H1 (cell line): ENCODE data around the gene SOST. TPM values are rescaled to one million over a fixed set of nuclear protein-coding genes. Genes with fewer than 3 reads are reported as not detected.

Experiments used
- CTCF ChIA-PET: fragments of 300-600 bp; sonication (Branson Sonifier 250); formaldehyde crosslinking; loops from one replicate; lab custom pipeline; 2021; ENCODE audit not compliant: partially characterized antibody; lab: Charles Lee
- POLR2A ChIA-PET: fragments of 300-600 bp; sonication (Branson Sonifier 250); formaldehyde crosslinking; loops from one replicate; lab custom pipeline; 2021; ENCODE audit warnings: inconsistent platforms; ENCODE audit not compliant: partially characterized antibody; lab: Charles Lee
- DNase-seq, 2 experiments: peaks; one replicate each; pipeline versions ENCODE4 v3.0.0 to v3.0.0-alpha.2; 2010 to 2022; ENCODE audit warnings: low spot score in 2 of 2, low read depth in 1 of 2, mixed read lengths in 1 of 2
- FAIRE-seq: peaks from 2 replicates; lab custom pipeline; 2011; peaks lifted over from hg19 to GRCh38; lab: Jason Lieb, UNC
- H2AFZ ChIP-seq: 2 replicates; pipeline ENCODE4 v1.8.1; 2012; ENCODE audit warnings: low read length, inconsistent platforms
- H2AK5ac ChIP-seq: 2 replicates; pipeline ENCODE4 v1.6.1; 2013; ENCODE audit warnings: low read depth, low read length
- H2BK120ac ChIP-seq: replicated peaks from 2 replicates; pipeline ENCODE3; 2013; ENCODE audit warnings: low read depth, low read length, inconsistent platforms
- H2BK12ac ChIP-seq: 2 replicates; pipeline ENCODE4 v1.6.1; 2013; ENCODE audit warnings: low read depth, low read length
- H2BK15ac ChIP-seq: 2 replicates; pipeline ENCODE4 v1.6.1; 2013; ENCODE audit warnings: low read length
- H2BK20ac ChIP-seq: 2 replicates; pipeline ENCODE4 v1.6.1; 2013; ENCODE audit warnings: low read length
- H2BK5ac ChIP-seq: 2 replicates; pipeline ENCODE4 v1.6.1; 2013; ENCODE audit warnings: low read depth, low read length
- H3K14ac ChIP-seq: 2 replicates; pipeline ENCODE4 v1.6.1; 2013; ENCODE audit warnings: inconsistent platforms; ENCODE audit not compliant: insufficient read length
- H3K18ac ChIP-seq: 2 replicates; pipeline ENCODE4 v1.6.1; 2013; ENCODE audit warnings: low read length; ENCODE audit errors: extremely low read depth
- H3K23ac ChIP-seq: 2 replicates; pipeline ENCODE4 v1.6.1; 2013; ENCODE audit warnings: inconsistent platforms; ENCODE audit not compliant: insufficient read length
- H3K23me2 ChIP-seq: 2 replicates; pipeline ENCODE4 v1.6.1; 2013; ENCODE audit warnings: low read depth, low read length
- H3K27ac ChIP-seq: 2 replicates; pipeline ENCODE4 v1.6.1; 2011; ENCODE audit warnings: low read depth, low read length, inconsistent platforms
- H3K27me3 ChIP-seq, 4 experiments: replicated peaks in 1 of 4; 1 replicate in 1 of 4; 2 replicates in 3 of 4; pipeline versions ENCODE4 v1.6.1 to v1.8.1; 2011 to 2013; ENCODE audit warnings: low read length in 3 of 4, mild to moderate bottlenecking in 3 of 4, inconsistent platforms in 2 of 4, mixed read lengths in 2 of 4, moderate library complexity in 1 of 4; ENCODE audit not compliant: control insufficient read depth in 3 of 4, insufficient read depth in 3 of 4; ENCODE audit errors: extremely low read depth in 1 of 4
- H3K36me3 ChIP-seq, 4 experiments: 2 replicates each; pipeline versions ENCODE4 v1.6.1 to v1.8.1; 2011 to 2013; ENCODE audit warnings: mild to moderate bottlenecking in 4 of 4, low read length in 3 of 4, moderate library complexity in 2 of 4, control low read depth in 1 of 4, inconsistent platforms in 1 of 4; ENCODE audit not compliant: insufficient read depth in 4 of 4, control insufficient read depth in 2 of 4
- H3K4ac ChIP-seq: replicated peaks from 2 replicates; pipeline ENCODE3; 2013; ENCODE audit warnings: low read length, low read depth, mixed read lengths, inconsistent platforms; ENCODE audit not compliant: insufficient read length
- H3K4me1 ChIP-seq, 4 experiments: replicated peaks in 1 of 4; 1 replicate in 1 of 4; 2 replicates in 3 of 4; pipeline versions ENCODE4 v1.6.1 to v1.8.1; 2011 to 2013; ENCODE audit warnings: low read length in 3 of 4, inconsistent platforms in 2 of 4, mixed read lengths in 1 of 4; ENCODE audit not compliant: insufficient read depth in 4 of 4, control insufficient read depth in 3 of 4
- H3K4me2 ChIP-seq, 2 experiments: 2 replicates each; pipeline versions ENCODE4 v1.6.1 to v1.8.1; 2011 to 2013; ENCODE audit warnings: low read depth in 2 of 2, low read length in 2 of 2, control low read depth in 1 of 2, inconsistent platforms in 1 of 2, mild to moderate bottlenecking in 1 of 2; ENCODE audit not compliant: insufficient read depth in 1 of 2
- H3K4me3 ChIP-seq, 4 experiments: fragments of 200-600, 300-600 bp in 1 of 4; sonication (generic), shearing (Covaris generic), sonication (Bioruptor Twin) in 1 of 4; 2 replicates each; pipeline versions ENCODE4 v1.5.1 to v1.8.1; 2011 to 2016; ENCODE audit warnings: low read length in 4 of 4, low read depth in 3 of 4, control low read depth in 2 of 4, inconsistent platforms in 2 of 4, mild to moderate bottlenecking in 2 of 4, mixed read lengths in 1 of 4, moderate library complexity in 1 of 4; ENCODE audit not compliant: insufficient read depth in 2 of 4; ENCODE audit errors: extremely low read depth in 1 of 4
- H3K56ac ChIP-seq: replicated peaks from 2 replicates; pipeline ENCODE3; 2013; ENCODE audit warnings: low read depth, mild to moderate bottlenecking, mixed read lengths, low read length, inconsistent platforms; ENCODE audit not compliant: insufficient read length
- H3K79me1 ChIP-seq: 2 replicates; pipeline ENCODE4 v1.6.1; 2013; ENCODE audit warnings: low read depth, low read length, control low read depth
- H3K79me2 ChIP-seq, 2 experiments: 2 replicates each; pipeline versions ENCODE4 v1.6.1 to v1.8.1; 2012 to 2013; ENCODE audit warnings: low read length in 2 of 2, mild to moderate bottlenecking in 2 of 2, inconsistent platforms in 1 of 2; ENCODE audit not compliant: insufficient read depth in 2 of 2, control insufficient read depth in 1 of 2
- H3K9ac ChIP-seq, 4 experiments: replicated peaks in 1 of 4; 1 replicate in 1 of 4; 2 replicates in 3 of 4; pipeline versions ENCODE4 v1.6.1 to v1.8.1; 2011 to 2013; ENCODE audit warnings: low read depth in 3 of 4, low read length in 3 of 4, control low read depth in 2 of 4, mild to moderate bottlenecking in 2 of 4, moderate library complexity in 2 of 4, inconsistent platforms in 1 of 4; ENCODE audit errors: extremely low read depth in 1 of 4
- H3K9me3 ChIP-seq, 2 experiments: 2 replicates each; pipeline versions ENCODE4 v1.6.1 to v1.8.1; 2012 to 2013; ENCODE audit warnings: mild to moderate bottlenecking in 2 of 2, moderate library complexity in 2 of 2, control low read depth in 1 of 2, inconsistent platforms in 1 of 2, low read depth in 1 of 2, low read length in 1 of 2, mixed read lengths in 1 of 2; ENCODE audit not compliant: insufficient read depth in 2 of 2
- H4K20me1 ChIP-seq, 2 experiments: replicated peaks in 1 of 2; 2 replicates each; pipeline versions ENCODE3 to v1.8.1; 2011 to 2013; ENCODE audit warnings: inconsistent platforms in 2 of 2, low read length in 2 of 2, mild to moderate bottlenecking in 1 of 2; ENCODE audit not compliant: insufficient read depth in 2 of 2, control insufficient read depth in 1 of 2
- H4K5ac ChIP-seq: 2 replicates; pipeline ENCODE4 v1.6.1; 2013; ENCODE audit warnings: low read length, low read depth, mixed read lengths, inconsistent platforms; ENCODE audit not compliant: insufficient read length
- H4K8ac ChIP-seq: 2 replicates; pipeline ENCODE4 v1.8.0; 2013; ENCODE audit warnings: mild to moderate bottlenecking, moderate library complexity, low read length, inconsistent platforms; ENCODE audit not compliant: insufficient read depth; ENCODE audit errors: extremely low read depth
- H4K91ac ChIP-seq: replicated peaks from 2 replicates; pipeline ENCODE3; 2013; ENCODE audit warnings: low read length, mixed read lengths, inconsistent platforms; ENCODE audit not compliant: insufficient read length
- BCL11A ChIP-seq, 2 experiments: IDR thresholded peaks; one replicate each; pipeline ENCODE4 v1.6.1; 2011; ENCODE audit warnings: low read depth in 2 of 2, low read length in 2 of 2, mild to moderate bottlenecking in 2 of 2
- CEBPB ChIP-seq: IDR thresholded peaks from 2 replicates; pipeline ENCODE4 v1.6.1; 2012; ENCODE audit warnings: low read depth, low read length
- CHD1 ChIP-seq: IDR thresholded peaks from 2 replicates; pipeline ENCODE4 v1.6.1; 2012; ENCODE audit warnings: low read depth, low read length, improper control_type of control experiment
- CTCF ChIP-seq, 3 experiments: IDR thresholded peaks; 1 replicate in 2 of 3; 2 replicates in 1 of 3; pipeline versions ENCODE4 v1.5.1 to v1.6.1; 2011; ENCODE audit warnings: low read length in 3 of 3, mild to moderate bottlenecking in 3 of 3, inconsistent platforms in 2 of 3, low read depth in 1 of 3, moderate library complexity in 1 of 3; ENCODE audit not compliant: insufficient read depth in 1 of 3; ENCODE audit errors: control extremely low read depth in 1 of 3
- E2F6 ChIP-seq: IDR thresholded peaks from 2 replicates; pipeline ENCODE4 v1.6.1; 2012; ENCODE audit warnings: inconsistent platforms
- FOSL1 ChIP-seq: IDR thresholded peaks from 2 replicates; pipeline ENCODE4 v1.6.1; 2011; ENCODE audit warnings: mild to moderate bottlenecking, low read depth, low read length, moderate library complexity; ENCODE audit not compliant: insufficient read depth
- SP4 ChIP-seq: IDR thresholded peaks from 2 replicates; pipeline ENCODE4 v1.6.1; 2012; ENCODE audit warnings: low read length, inconsistent platforms
- TCF12 ChIP-seq: IDR thresholded peaks from 2 replicates; pipeline ENCODE4 v1.6.1; 2011; ENCODE audit warnings: low read depth, mild to moderate bottlenecking, low read length
- YY1 ChIP-seq: IDR thresholded peaks from 2 replicates; pipeline ENCODE4 v1.6.1; 2011; ENCODE audit warnings: low read depth, mild to moderate bottlenecking, low read length
- ZNF274 ChIP-seq: IDR thresholded peaks from 2 replicates; pipeline ENCODE4 v1.7.0; 2012; ENCODE audit warnings: low read length, borderline replicate concordance; ENCODE audit errors: extremely low read depth
- WGBS, 2 experiments: shearing (Covaris generic) in 1 of 2; methylation state at CpG; one replicate each; pipeline versions ENCODE4 v1.1.6 to v1.1.7; 2013 to 2015; ENCODE audit warnings: low lambda C conversion rate in 2 of 2, mixed read lengths in 2 of 2, inconsistent platforms in 1 of 2, low coverage in 1 of 2, missing lambda C conversion rate in 1 of 2; ENCODE audit not compliant: insufficient replicate concordance in 2 of 2, insufficient coverage in 1 of 2, insufficient read length in 1 of 2; ENCODE audit errors: extremely low coverage in 1 of 2, missing lambda C conversion rate in 1 of 2; 5-methylcytosine and 5-hydroxymethylcytosine counted together
- polyA plus RNA-seq, 7 experiments: library from polyadenylated mRNA; depleted of rRNA in 3 of 7; stranded (reverse) in 5 of 7; unstranded in 2 of 7; fragments of >200 nt in 5 of 7; fragments of 200-250 nt in 2 of 7; gene quantifications; 1 replicate in 5 of 7; 2 replicates in 1 of 7; 4 replicates in 1 of 7; pipeline versions ENCODE4 v1.2.1 to v1.2.3, GENCODE V29; 2011 to 2013; ENCODE audit warnings: missing spikeins in 2 of 7, mixed read lengths in 2 of 7
- total RNA-seq: library from RNA; stranded (reverse); fragmentation: NEBNext Ultra II Directional; extraction: Animal tissue kit (Norgen Biotek cat#: 25700); gene quantifications from 2 replicates; pipeline ENCODE4 v1.2.1, GENCODE V29; 2021
- TF ChIP-seq, protein P1 (sequence below): IDR thresholded peaks from 2 replicates; pipeline ENCODE4 v1.6.1; 2011; ENCODE audit warnings: low read depth, mild to moderate bottlenecking, low read length; ENCODE audit not compliant: insufficient read depth

SOST gene
- total and polyA plus RNA-seq, 2 of the 8 experiments (the other 6 are each of a cell fraction or from before 2014, with no cell fraction given), result 0.08 TPM; not detected in 1

GRCh38 chr17:43733956-43734355 is 24.6 kb downstream of the SOST start:
- POLR2A ChIA-PET, result interaction anchor here (1.0 to 1.2 kb wide), 2 partner anchors 9 to 11 kb away, joined by 3 to 4 read pairs; no protein-coding TSS in a partner anchor
- no peak for DNase-seq
- H3K27ac ChIP-seq, result no peak overlapping the region
- H4K8ac ChIP-seq, result no peak overlapping the region
- H3K79me2 ChIP-seq, result no peaks in the 10 kb centered on the region
- H3K4me3 ChIP-seq, result no peak overlapping the region
- H3K56ac ChIP-seq, result no peak overlapping the region
- H3K4ac ChIP-seq, result no peak overlapping the region
- no peaks in the 10 kb centered on the region; the same call in 1 of the 2 replicates for H3K79me1 ChIP-seq
- H3K14ac ChIP-seq, result no peak overlapping the region
- no peak overlapping the region for H4K91ac ChIP-seq
- H3K9ac ChIP-seq, result no peak overlapping the region
- 78% methylated on average over 1 of the region's 1 CpG; no CpG with 5 or more reads in 1 of the 2 experiments for WGBS, 2 experiments
- no peak overlapping the region for H3K4me2 ChIP-seq
- H3K23me2 ChIP-seq, result no peaks in the 10 kb centered on the region
- H4K5ac ChIP-seq, result no peak overlapping the region
- no peak overlapping the region for H3K18ac ChIP-seq
- no peak overlapping the region for H3K23ac ChIP-seq
- H4K20me1 ChIP-seq, result no peaks in the 10 kb centered on the region
- no peak overlapping the region for H2AK5ac ChIP-seq
- no peak overlapping the region for H2BK15ac ChIP-seq
- H3K9me3 ChIP-seq, result peaks cover 14 to 22% of the 10 kb centered on the region in 2 experiments; a peak in 3 of 4 replicates
- FAIRE-seq, result no peak
- H2BK5ac ChIP-seq, result no peak overlapping the region
- H3K4me1 ChIP-seq, result peaks cover 0 to 8% (median 2%) of the 10 kb centered on the region in 4 experiments; a peak in 3 of 7 replicates
- no peak overlapping the region for H2BK120ac ChIP-seq
- no peak overlapping the region for H2BK20ac ChIP-seq
- H3K27me3 ChIP-seq, result no peaks in the 10 kb centered on the region
- CTCF ChIA-PET, result interaction anchor here (1.2 to 1.6 kb wide), 5 partner anchors 22 to 40 kb away, joined by 3 to 5 read pairs (median 4); partner anchors contain the start of gene SOST
- no peaks in the 10 kb centered on the region for H3K36me3 ChIP-seq
- H2BK12ac ChIP-seq, result no peak overlapping the region
- no peak overlapping the region for H2AFZ ChIP-seq
- TF ChIP-seq YY1 (no peak), E2F6 (no peak), ZNF274 (no peak), FOSL1 (no peak), CTCF (IDR thresholded peaks at IDR 0.05; ENCODE audit: control extremely low read depth in 1 of 3, insufficient read depth in 1 of 3, low read depth in 1 of 3, low read length in 3 of 3) (no peak), BCL11A (IDR thresholded peaks at IDR 0.05; ENCODE audit: low read depth in 2 of 2, low read length in 2 of 2) (no peak), CEBPB (no peak), CHD1 (no peak), SP4 (no peak), TCF12 (no peak)
- TF ChIP-seq, protein P1, sequence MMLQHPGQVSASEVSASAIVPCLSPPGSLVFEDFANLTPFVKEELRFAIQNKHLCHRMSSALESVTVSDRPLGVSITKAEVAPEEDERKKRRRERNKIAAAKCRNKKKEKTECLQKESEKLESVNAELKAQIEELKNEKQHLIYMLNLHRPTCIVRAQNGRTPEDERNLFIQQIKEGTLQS, result no peak
